ENCODE measurements around the gene ZNF70. TPM values are rescaled to one million over a fixed set of nuclear protein-coding genes. Genes with fewer than 3 reads are reported as not detected.
A peak's percentile ranks its signal among the peaks of the same experiment; 100 is the strongest.

Gene ZNF70
- total and polyA plus RNA-seq, 9 of the 15 experiments (the other 6 are each of a cell fraction or from before 2014, with no cell fraction given) = 0.14 to 3.3 (median 1.4) TPM

- TF ChIP-seq, protein P1, sequence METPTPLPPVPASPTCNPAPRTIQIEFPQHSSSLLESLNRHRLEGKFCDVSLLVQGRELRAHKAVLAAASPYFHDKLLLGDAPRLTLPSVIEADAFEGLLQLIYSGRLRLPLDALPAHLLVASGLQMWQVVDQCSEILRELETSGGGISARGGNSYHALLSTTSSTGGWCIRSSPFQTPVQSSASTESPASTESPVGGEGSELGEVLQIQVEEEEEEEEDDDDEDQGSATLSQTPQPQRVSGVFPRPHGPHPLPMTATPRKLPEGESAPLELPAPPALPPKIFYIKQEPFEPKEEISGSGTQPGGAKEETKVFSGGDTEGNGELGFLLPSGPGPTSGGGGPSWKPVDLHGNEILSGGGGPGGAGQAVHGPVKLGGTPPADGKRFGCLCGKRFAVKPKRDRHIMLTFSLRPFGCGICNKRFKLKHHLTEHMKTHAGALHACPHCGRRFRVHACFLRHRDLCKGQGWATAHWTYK (CRISPR knock-in tag; IDR thresholded peaks at IDR 0.05) = no peak
- TF ChIP-seq NR2C1 (IDR thresholded peaks at IDR 0.05) (no peak), NR2C1 (tag; IDR thresholded peaks at IDR 0.05) (no peak), ZNF12 (CRISPR knock-in tag; IDR thresholded peaks at IDR 0.05) (no peak), FOXA1 (IDR thresholded peaks at IDR 0.05; ENCODE audit: borderline replicate concordance) (no peak), SMAD4 (CRISPR knock-in tag; conservative IDR thresholded peaks at IDR 0.05) (no peak), FOSL1 (tag; conservative IDR thresholded peaks at IDR 0.05) (no peak), POLR2AphosphoS5 (IDR thresholded peaks at IDR 0.05; ENCODE audit: control insufficient read depth, insufficient read depth, low read depth, low read length) (peak; percentile 12; the same call in 1 of the 2 replicates), BRD9 (IDR thresholded peaks at IDR 0.05; ENCODE audit: low read depth, partially characterized antibody) (no peak), RBFOX2 (IDR thresholded peaks at IDR 0.05; ENCODE audit: low read depth, low read length) (peak; percentile 54), SNRNP70 (optimal IDR thresholded peaks at IDR 0.05; ENCODE audit: low read depth, low read length) (no peak), NCOA2 (IDR thresholded peaks at IDR 0.05; ENCODE audit: partially characterized antibody in 2 of 2) (no peak), GTF3C2 (IDR thresholded peaks at IDR 0.05; ENCODE audit: borderline replicate concordance, extremely low read depth, insufficient read length) (no peak)
- TF ChIP-seq, protein P2, sequence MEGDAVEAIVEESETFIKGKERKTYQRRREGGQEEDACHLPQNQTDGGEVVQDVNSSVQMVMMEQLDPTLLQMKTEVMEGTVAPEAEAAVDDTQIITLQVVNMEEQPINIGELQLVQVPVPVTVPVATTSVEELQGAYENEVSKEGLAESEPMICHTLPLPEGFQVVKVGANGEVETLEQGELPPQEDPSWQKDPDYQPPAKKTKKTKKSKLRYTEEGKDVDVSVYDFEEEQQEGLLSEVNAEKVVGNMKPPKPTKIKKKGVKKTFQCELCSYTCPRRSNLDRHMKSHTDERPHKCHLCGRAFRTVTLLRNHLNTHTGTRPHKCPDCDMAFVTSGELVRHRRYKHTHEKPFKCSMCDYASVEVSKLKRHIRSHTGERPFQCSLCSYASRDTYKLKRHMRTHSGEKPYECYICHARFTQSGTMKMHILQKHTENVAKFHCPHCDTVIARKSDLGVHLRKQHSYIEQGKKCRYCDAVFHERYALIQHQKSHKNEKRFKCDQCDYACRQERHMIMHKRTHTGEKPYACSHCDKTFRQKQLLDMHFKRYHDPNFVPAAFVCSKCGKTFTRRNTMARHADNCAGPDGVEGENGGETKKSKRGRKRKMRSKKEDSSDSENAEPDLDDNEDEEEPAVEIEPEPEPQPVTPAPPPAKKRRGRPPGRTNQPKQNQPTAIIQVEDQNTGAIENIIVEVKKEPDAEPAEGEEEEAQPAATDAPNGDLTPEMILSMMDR (IDR thresholded peaks at IDR 0.05 in 2 of 3, conservative IDR thresholded peaks at IDR 0.05 in 1 of 3; ENCODE audit: insufficient read depth in 2 of 3, low read depth in 1 of 3, low read length in 3 of 3) = no peak
- TF ChIP-seq, protein P3, sequence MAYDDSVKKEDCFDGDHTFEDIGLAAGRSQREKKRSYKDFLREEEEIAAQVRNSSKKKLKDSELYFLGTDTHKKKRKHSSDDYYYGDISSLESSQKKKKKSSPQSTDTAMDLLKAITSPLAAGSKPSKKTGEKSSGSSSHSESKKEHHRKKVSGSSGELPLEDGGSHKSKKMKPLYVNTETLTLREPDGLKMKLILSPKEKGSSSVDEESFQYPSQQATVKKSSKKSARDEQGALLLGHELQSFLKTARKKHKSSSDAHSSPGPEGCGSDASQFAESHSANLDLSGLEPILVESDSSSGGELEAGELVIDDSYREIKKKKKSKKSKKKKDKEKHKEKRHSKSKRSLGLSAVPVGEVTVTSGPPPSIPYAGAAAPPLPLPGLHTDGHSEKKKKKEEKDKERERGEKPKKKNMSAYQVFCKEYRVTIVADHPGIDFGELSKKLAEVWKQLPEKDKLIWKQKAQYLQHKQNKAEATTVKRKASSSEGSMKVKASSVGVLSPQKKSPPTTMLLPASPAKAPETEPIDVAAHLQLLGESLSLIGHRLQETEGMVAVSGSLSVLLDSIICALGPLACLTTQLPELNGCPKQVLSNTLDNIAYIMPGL (CRISPR knock-in tag; IDR thresholded peaks at IDR 0.05) = no peak
Measured at GRCh38 chr22:23763579-23763945, 12.7 kb upstream of the ZNF70 start (continued).

All from K562 (cell line).